ENCODE data around the gene S1PR5. TPM values are rescaled to one million over a fixed set of nuclear protein-coding genes. Genes with fewer than 3 reads are reported as not detected.

S1PR5 gene
- 10 to 100 TPM in 1 of 2 donors, 1 to 10 TPM in 1; 3.4 to 17.0 TPM for total RNA-seq

- TF ChIP-seq POLR2A (IDR thresholded peaks at IDR 0.05) = peak; percentile 39
- no peak for TF ChIP-seq POLR2AphosphoS5 (IDR thresholded peaks at IDR 0.05)
- WGBS = under 1% methylated on average over 30 of the region's 39 CpGs
- H3K4me1 ChIP-seq (replicated peaks) = no peaks in the 10 kb centered on the region
- no peaks in the 10 kb centered on the region for H3K36me3 ChIP-seq
- intact Hi-C loops (cut with DNase I) = no loop called here
- H3K9me3 ChIP-seq = no peaks in the 10 kb centered on the region
- DNase-seq (ENCODE audit: low spot score) = no peak
- H3K27ac ChIP-seq = peak within 1 kb of the TSS; percentile 53 to 56
- H3K4me3 ChIP-seq = peak within 1 kb of the TSS; percentile 27 to 38
- H3K27me3 ChIP-seq (replicated peaks; ENCODE audit: insufficient read depth) = no peaks in the 10 kb centered on the region
These were observed at the start of gene S1PR5 for GRCh38 chr19:10517361-10517759. Gene S1PR5 (minus strand): TSS chr19:10517447. CDS start chr19:10515011, 2,436 bp downstream.

- TF ChIP-seq POLR2AphosphoS5 (IDR thresholded peaks at IDR 0.05) = no peak
- TF ChIP-seq CTCF (IDR thresholded peaks at IDR 0.05) = no peak
- TF ChIP-seq POLR2A (IDR thresholded peaks at IDR 0.05) = no peak
- intact Hi-C loops (cut with DNase I) = loop anchor here (5.0 kb wide), 1 partner anchor 65 kb away; the partner anchor contains the start of gene KEAP1
- Histone ChIP-seq H3K9me3 (no peaks in the 10 kb centered on the region), H3K36me3 (no peaks in the 10 kb centered on the region), H3K27ac (peak overlapping the region; percentile 83 to 86), H3K27me3 (replicated peaks; ENCODE audit: insufficient read depth) (no peaks in the 10 kb centered on the region), H3K4me3 (peak overlapping the region in 1 of 2 donors; percentile 81), H3K4me1 (replicated peaks) (peaks cover 16% of the 10 kb centered on the region)
- no peak for DNase-seq (ENCODE audit: low spot score)
- 68% methylated on average over 19 of the region's 19 CpGs for WGBS
These were observed 49.6 kb upstream of the S1PR5 start for GRCh38 chr19:10566658-10567410.

DNA sequence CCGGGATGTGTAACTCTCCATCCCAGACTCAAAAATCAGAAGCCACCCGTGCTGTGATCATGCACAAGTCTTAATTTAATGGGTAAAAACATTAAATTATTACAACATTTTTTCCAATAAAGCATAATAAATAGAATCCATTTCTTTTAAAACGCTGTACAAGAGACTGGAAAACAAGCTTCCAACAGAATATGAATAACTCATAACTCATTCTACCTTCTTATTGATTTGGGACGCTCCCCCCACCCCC is 49.1 kb upstream of the S1PR5 start:
- no peak for DNase-seq (ENCODE audit: low spot score)
- intact Hi-C loops (cut with DNase I) = loop anchor here (5.0 kb wide), 1 partner anchor 64 kb away; the partner anchor contains the start of gene KEAP1
- no peaks in the 10 kb centered on the region for H3K27me3 ChIP-seq (replicated peaks; ENCODE audit: insufficient read depth)
- no peaks in the 10 kb centered on the region for H3K9me3 ChIP-seq
- WGBS = 12% methylated on average over 4 of the region's 4 CpGs
- peak overlapping the region; percentile 81 to 92 for H3K4me3 ChIP-seq
- TF ChIP-seq POLR2A (IDR thresholded peaks at IDR 0.05) (no peak), POLR2AphosphoS5 (IDR thresholded peaks at IDR 0.05) (no peak), CTCF (IDR thresholded peaks at IDR 0.05) (no peak)
- peaks cover 16% of the 10 kb centered on the region for H3K4me1 ChIP-seq (replicated peaks)
- peak overlapping the region; percentile 83 to 86 for H3K27ac ChIP-seq
- no peaks in the 10 kb centered on the region for H3K36me3 ChIP-seq

GRCh38 chr19:10565567-10566407 is 48.5 kb upstream of the S1PR5 start, which contains the start of gene KRI1:
Gene KRI1 (minus strand): TSS chr19:10566010. CDS start chr19:10565999, 11 bp downstream.
- peak; percentile 97 for DNase-seq (ENCODE audit: low spot score)
- intact Hi-C loops (cut with DNase I) = loop anchor here (5.0 kb wide), 1 partner anchor 63 kb away; the partner anchor contains the start of gene KEAP1
- Histone ChIP-seq H3K9me3 (no peaks in the 10 kb centered on the region), H3K27ac (peak within 1 kb of the TSS; percentile 83 to 86), H3K27me3 (replicated peaks; ENCODE audit: insufficient read depth) (no peaks in the 10 kb centered on the region), H3K4me1 (replicated peaks) (peaks cover 16% of the 10 kb centered on the region), H3K4me3 (peak within 1 kb of the TSS; percentile 81 to 92), H3K36me3 (no peaks in the 10 kb centered on the region)
- 1% methylated on average over 71 of the region's 94 CpGs for WGBS
- TF ChIP-seq CTCF (IDR thresholded peaks at IDR 0.05) (peak in 2 of 4 experiments; percentile 58 to 66), POLR2AphosphoS5 (IDR thresholded peaks at IDR 0.05) (peak; percentile 96), POLR2A (IDR thresholded peaks at IDR 0.05) (peak; percentile 97)

DNA sequence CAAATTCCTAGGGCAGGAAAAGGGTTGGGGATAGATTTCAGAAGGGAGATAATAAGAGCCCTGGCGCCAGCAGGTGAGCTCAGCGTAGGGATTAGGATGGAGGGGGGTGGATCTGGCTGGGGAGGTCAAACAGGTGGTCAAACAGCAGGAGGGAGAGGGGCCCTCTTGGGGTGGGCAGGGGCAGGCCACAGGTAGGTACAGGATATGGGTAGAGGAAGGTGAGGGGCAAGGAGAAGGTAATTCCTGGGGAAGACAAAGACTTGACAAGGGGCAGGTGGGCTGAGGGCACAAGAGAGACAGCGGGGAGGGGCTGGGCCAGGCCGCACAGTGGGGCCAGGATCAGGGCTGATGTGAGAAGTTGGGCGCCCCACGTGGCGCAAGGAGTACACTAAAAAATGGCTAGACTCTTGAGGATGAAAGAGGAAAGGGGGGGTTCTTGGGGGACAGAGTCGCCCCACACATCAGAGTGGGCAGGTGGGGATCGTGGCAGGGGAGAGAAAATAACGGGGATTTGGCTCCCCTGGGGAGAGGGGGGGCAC is 47.9 kb upstream of the S1PR5 start:
- 9% methylated on average over 10 of the region's 10 CpGs for WGBS
- intact Hi-C loops (cut with DNase I) = loop anchor here (5.0 kb wide), 1 partner anchor 63 kb away; the partner anchor contains the start of gene KEAP1
- no peaks in the 10 kb centered on the region for H3K9me3 ChIP-seq
- peaks cover 0 to 6% of the 10 kb centered on the region in 2 donors for H3K36me3 ChIP-seq
- H3K27me3 ChIP-seq (replicated peaks; ENCODE audit: insufficient read depth) = no peaks in the 10 kb centered on the region
- TF ChIP-seq POLR2A (IDR thresholded peaks at IDR 0.05) (no peak), POLR2AphosphoS5 (IDR thresholded peaks at IDR 0.05) (no peak), CTCF (IDR thresholded peaks at IDR 0.05) (no peak)
- H3K27ac ChIP-seq = peak overlapping the region; percentile 83 to 86
- DNase-seq (ENCODE audit: low spot score) = no peak
- H3K4me1 ChIP-seq (replicated peaks) = peaks cover 16% of the 10 kb centered on the region
- peak overlapping the region; percentile 81 to 92 for H3K4me3 ChIP-seq

Data from prostate gland (tissue), 2 donors.